OCI-M2 (cell line): Measurements from ENCODE around the gene RAD51B.

Experiments
- DNase-seq: peaks from one replicate; lab custom pipeline; 2025; ENCODE audit not compliant: unreplicated experiment; lab: John Stamatoyannopoulos, UW

The RAD51B gene

GRCh38 chr14:68513137-68513536 is 693.6 kb downstream of the RAD51B start:
- no peak for DNase-seq

GRCh38 chr14:68513838-68514607 is 694.4 kb downstream of the RAD51B start:
- no peak for DNase-seq

- DNase-seq: no peak
Measured at GRCh38 chr14:68514608-68515194, 695.1 kb downstream of the RAD51B start.

- no peak for DNase-seq
Measured at GRCh38 chr14:68516342-68516741, 696.8 kb downstream of the RAD51B start.

- no peak for DNase-seq
Measured at GRCh38 chr14:68518166-68518565, 698.6 kb downstream of the RAD51B start.

GRCh38 chr14:68518761-68519670 is 699.4 kb downstream of the RAD51B start:
- DNase-seq: no peak

- no peak for DNase-seq
Measured at GRCh38 chr14:68519671-68520187, 700.1 kb downstream of the RAD51B start.

GRCh38 chr14:68520637-68521556 is 701.3 kb downstream of the RAD51B start:
- no peak for DNase-seq

- DNase-seq: no peak
Measured at GRCh38 chr14:68521557-68521901, 702.0 kb downstream of the RAD51B start.

- no peak for DNase-seq
Measured at GRCh38 chr14:68521961-68522509, 702.5 kb downstream of the RAD51B start.

- DNase-seq: no peak
Measured at GRCh38 chr14:68522510-68523325, 703.1 kb downstream of the RAD51B start.

- no peak for DNase-seq
Measured at GRCh38 chr14:68523326-68523610, 703.7 kb downstream of the RAD51B start.

GRCh38 chr14:68523989-68524725 is 704.6 kb downstream of the RAD51B start:
- no peak for DNase-seq

GRCh38 chr14:68525516-68525915 is 705.9 kb downstream of the RAD51B start:
- no peak for DNase-seq

- no peak for DNase-seq
Measured at GRCh38 chr14:68526512-68527091, 707.0 kb downstream of the RAD51B start.

- DNase-seq: no peak
Measured at GRCh38 chr14:68527329-68527851, 707.8 kb downstream of the RAD51B start.

- no peak for DNase-seq
Measured at GRCh38 chr14:68528040-68528687, 708.6 kb downstream of the RAD51B start.

GRCh38 chr14:68530443-68530842 is 710.9 kb downstream of the RAD51B start:
- DNase-seq: no peak
